ENCODE measurements around the gene ZNF587.
A peak's percentile ranks its signal among the peaks of the same experiment; 100 is the strongest.
"Not testable (repeated sequence)": the region's sequence is repeated elsewhere in the genome, so short reads cannot be mapped to it uniquely, and the experiment has no call there.

The ZNF587 gene

GRCh38 chr19:57810410-57811295 lies 39.0 kb upstream of the ZNF587 start:
- Histone ChIP-seq H3K4me1 (ENCODE audit: control extremely low read depth in 1 of 4, control insufficient read depth in 4 of 4, insufficient read depth in 4 of 4, low read length in 3 of 4) (peaks cover 0 to 22% (median 14%) of the 10 kb centered on the region in 4 experiments), H3K36me3 (ENCODE audit: control insufficient read depth in 4 of 4, insufficient read depth in 4 of 4, low read length in 3 of 4) (peaks cover 11 to 31% (median 18%) of the 10 kb centered on the region in 4 experiments)
- POLR2A ChIA-PET; CTCF ChIA-PET; H3K27me3 ChIP-seq (replicated peaks in 2 of 5; ENCODE audit: control insufficient read depth in 4 of 5, insufficient read depth in 5 of 5, low read length in 4 of 5); DNase-seq; H3K9me3 ChIP-seq (ENCODE audit: control extremely low read depth in 1 of 5, control insufficient read depth in 4 of 5, insufficient read depth in 2 of 5, low read depth in 1 of 5, low read length in 4 of 5); H3K4me3 ChIP-seq (ENCODE audit: control insufficient read depth in 1 of 7, extremely low read depth in 1 of 7, insufficient read depth in 4 of 7, low read depth in 2 of 7, low read length in 6 of 7); H3K27ac ChIP-seq (ENCODE audit: insufficient read depth in 1 of 2, low read depth in 1 of 2, low read length in 2 of 2, poor library complexity in 1 of 2, severe bottlenecking in 2 of 2): not testable (repeated sequence)
- WGBS (ENCODE audit: insufficient coverage): 99% methylated on average over 9 of the region's 17 CpGs

- Histone ChIP-seq H3K27me3 (replicated peaks in 2 of 5; ENCODE audit: control insufficient read depth in 4 of 5, insufficient read depth in 5 of 5, low read length in 4 of 5) (no peaks in the 10 kb centered on the region), H3K36me3 (ENCODE audit: control insufficient read depth in 4 of 4, insufficient read depth in 4 of 4, low read length in 3 of 4) (peaks cover 11 to 31% (median 16%) of the 10 kb centered on the region in 4 experiments), H3K4me1 (ENCODE audit: control extremely low read depth in 1 of 4, control insufficient read depth in 4 of 4, insufficient read depth in 4 of 4, low read length in 3 of 4) (peaks cover 0 to 22% (median 14%) of the 10 kb centered on the region in 4 experiments), H3K4me3 (ENCODE audit: control insufficient read depth in 1 of 7, extremely low read depth in 1 of 7, insufficient read depth in 4 of 7, low read depth in 2 of 7, low read length in 6 of 7) (no peak overlapping the region), H3K27ac (ENCODE audit: insufficient read depth in 1 of 2, low read depth in 1 of 2, low read length in 2 of 2, poor library complexity in 1 of 2, severe bottlenecking in 2 of 2) (no peak overlapping the region), H3K9me3 (ENCODE audit: control extremely low read depth in 1 of 5, control insufficient read depth in 4 of 5, insufficient read depth in 2 of 5, low read depth in 1 of 5, low read length in 4 of 5) (no peaks in the 10 kb centered on the region)
- peak in 1 of 3 donors; percentile 16 for DNase-seq
- POLR2A ChIA-PET: interaction anchor here (0.6 kb wide), 1 partner anchor 62 kb away, joined by 3 read pairs; no protein-coding TSS in a partner anchor
- whole genome bisulfite sequencing (ENCODE audit: insufficient coverage): 67% methylated on average over 1 of the region's 3 CpGs
- CTCF ChIA-PET: interaction anchor here (1.2 kb wide), 1 partner anchor 12 kb away, joined by 4 read pairs; no protein-coding TSS in a partner anchor
Observed at GRCh38 chr19:57812226-57812625, 37.4 kb upstream of the ZNF587 start.

GRCh38 chr19:57812975-57813820 lies 36.5 kb upstream of the ZNF587 start:
- peak overlapping the region in 1 of 7 experiments; percentile 16 for H3K4me3 ChIP-seq (ENCODE audit: control insufficient read depth in 1 of 7, extremely low read depth in 1 of 7, insufficient read depth in 4 of 7, low read depth in 2 of 7, low read length in 6 of 7)
- H3K27me3 ChIP-seq (replicated peaks in 2 of 5; ENCODE audit: control insufficient read depth in 4 of 5, insufficient read depth in 5 of 5, low read length in 4 of 5); CTCF ChIA-PET; H3K27ac ChIP-seq (ENCODE audit: insufficient read depth in 1 of 2, low read depth in 1 of 2, low read length in 2 of 2, poor library complexity in 1 of 2, severe bottlenecking in 2 of 2); H3K9me3 ChIP-seq (ENCODE audit: control extremely low read depth in 1 of 5, control insufficient read depth in 4 of 5, insufficient read depth in 2 of 5, low read depth in 1 of 5, low read length in 4 of 5); DNase-seq; POLR2A ChIA-PET: not testable (repeated sequence)
- WGBS (ENCODE audit: insufficient coverage): 100% methylated on average over 3 of the region's 13 CpGs
- peaks cover 0 to 22% (median 14%) of the 10 kb centered on the region in 4 experiments for H3K4me1 ChIP-seq (ENCODE audit: control extremely low read depth in 1 of 4, control insufficient read depth in 4 of 4, insufficient read depth in 4 of 4, low read length in 3 of 4)
- H3K36me3 ChIP-seq (ENCODE audit: control insufficient read depth in 4 of 4, insufficient read depth in 4 of 4, low read length in 3 of 4): peaks cover 8 to 22% (median 10%) of the 10 kb centered on the region in 4 experiments

- ChIA-PET CTCF (no interaction called here), POLR2A (interaction anchor here (1.4 kb wide), 1 partner anchor 68 kb away, joined by 7 read pairs; the partner anchor contains the start of gene ZNF776)
- Histone ChIP-seq H3K27ac (ENCODE audit: insufficient read depth in 1 of 2, low read depth in 1 of 2, low read length in 2 of 2, poor library complexity in 1 of 2, severe bottlenecking in 2 of 2) (peak overlapping the region; percentile 30 to 85), H3K4me3 (ENCODE audit: control insufficient read depth in 1 of 7, extremely low read depth in 1 of 7, insufficient read depth in 4 of 7, low read depth in 2 of 7, low read length in 6 of 7) (peak overlapping the region; percentile 85 to 98 (median 94)), H3K36me3 (ENCODE audit: control insufficient read depth in 4 of 4, insufficient read depth in 4 of 4, low read length in 3 of 4) (peaks cover 4 to 17% (median 6%) of the 10 kb centered on the region in 4 experiments), H3K4me1 (ENCODE audit: control extremely low read depth in 1 of 4, control insufficient read depth in 4 of 4, insufficient read depth in 4 of 4, low read length in 3 of 4) (peaks cover 0 to 26% (median 16%) of the 10 kb centered on the region in 4 experiments), H3K9me3 (ENCODE audit: control extremely low read depth in 1 of 5, control insufficient read depth in 4 of 5, insufficient read depth in 2 of 5, low read depth in 1 of 5, low read length in 4 of 5) (no peaks in the 10 kb centered on the region), H3K27me3 (replicated peaks in 2 of 5; ENCODE audit: control insufficient read depth in 4 of 5, insufficient read depth in 5 of 5, low read length in 4 of 5) (no peaks in the 10 kb centered on the region)
- 45% methylated on average over 8 of the region's 13 CpGs for WGBS (ENCODE audit: insufficient coverage)
- DNase-seq: no peak
Observed at GRCh38 chr19:57813919-57814504, 35.6 kb upstream of the ZNF587 start.

- Histone ChIP-seq H3K36me3 (ENCODE audit: control insufficient read depth in 4 of 4, insufficient read depth in 4 of 4, low read length in 3 of 4) (peaks cover under 1 to 13% (median 3%) of the 10 kb centered on the region in 4 experiments), H3K27ac (ENCODE audit: insufficient read depth in 1 of 2, low read depth in 1 of 2, low read length in 2 of 2, poor library complexity in 1 of 2, severe bottlenecking in 2 of 2) (peak within 1 kb of the TSS; percentile 30 to 85), H3K9me3 (ENCODE audit: control extremely low read depth in 1 of 5, control insufficient read depth in 4 of 5, insufficient read depth in 2 of 5, low read depth in 1 of 5, low read length in 4 of 5) (no peaks in the 10 kb centered on the region), H3K27me3 (replicated peaks in 2 of 5; ENCODE audit: control insufficient read depth in 4 of 5, insufficient read depth in 5 of 5, low read length in 4 of 5) (no peaks in the 10 kb centered on the region), H3K4me1 (ENCODE audit: control extremely low read depth in 1 of 4, control insufficient read depth in 4 of 4, insufficient read depth in 4 of 4, low read length in 3 of 4) (peaks cover 0 to 26% (median 17%) of the 10 kb centered on the region in 4 experiments), H3K4me3 (ENCODE audit: control insufficient read depth in 1 of 7, extremely low read depth in 1 of 7, insufficient read depth in 4 of 7, low read depth in 2 of 7, low read length in 6 of 7) (peak within 1 kb of the TSS; percentile 85 to 98 (median 94))
- 0% methylated on average over 40 of the region's 50 CpGs for WGBS (ENCODE audit: insufficient coverage)
- CTCF ChIA-PET: interaction anchor here (0.8 kb wide), 2 partner anchors 12 to 14 kb away, joined by 3 to 5 read pairs; no protein-coding TSS in a partner anchor
- peak; percentile 88 to 95 (median 93) for DNase-seq
- POLR2A ChIA-PET: interaction anchor here (1.4 kb wide), 1 partner anchor 68 kb away, joined by 7 read pairs; the partner anchor contains the start of gene ZNF776
Observed at GRCh38 chr19:57814505-57815246, 35.0 kb upstream of the ZNF587 start, which contains the start of gene ZNF552. ZNF552 (minus strand) TSS chr19:57814913; CDS start chr19:57814743, 170 bp downstream.

Measured in common myeloid progenitor, CD34-positive (primary cell).